KMS-11 (cell line): ENCODE measurements around the gene LRRTM2.

Experiments
- H2AFZ ChIP-seq: fragments of 200-600 bp; sonication (generic); 2 replicates; pipeline ENCODE4 v1.6.1; 2016; ENCODE audit warnings: antibody characterized with exemption, mixed run types, low read depth
- H3K27ac ChIP-seq: fragments of 200-600 bp; sonication (generic); 2 replicates; pipeline ENCODE4 v1.6.1; 2016; ENCODE audit warnings: mild to moderate bottlenecking, mixed run types
- H3K27me3 ChIP-seq: fragments of 200-600 bp; sonication (generic); 2 replicates; pipeline ENCODE4 v1.6.1; 2017; ENCODE audit warnings: mild to moderate bottlenecking, low read depth, mixed run types, moderate library complexity; ENCODE audit not compliant: insufficient read depth
- H3K36me3 ChIP-seq: fragments of 200-600 bp; sonication (generic); 2 replicates; pipeline ENCODE4 v1.6.1; 2017; ENCODE audit warnings: mild to moderate bottlenecking, mixed run types; ENCODE audit not compliant: insufficient read depth
- H3K4me1 ChIP-seq: fragments of 200-600 bp; sonication (generic); 2 replicates; pipeline ENCODE4 v1.6.1; 2016; ENCODE audit warnings: mild to moderate bottlenecking, low read depth, mixed run types; ENCODE audit not compliant: poor library complexity, severe bottlenecking
- H3K4me2 ChIP-seq: fragments of 200-600 bp; sonication (generic); 2 replicates; pipeline ENCODE4 v1.7.0; 2016; ENCODE audit warnings: mild to moderate bottlenecking, mixed run types
- H3K4me3 ChIP-seq: fragments of 200-600 bp; sonication (generic); IDR thresholded peaks from 2 replicates; pipeline ENCODE4 v1.6.1; 2017; ENCODE audit warnings: low read depth, low read length, mixed read lengths; ENCODE audit not compliant: insufficient read depth
- H3K79me2 ChIP-seq: fragments of 200-600 bp; sonication (generic); 2 replicates; pipeline ENCODE4 v1.6.1; 2016; ENCODE audit warnings: low read depth, mixed run types; ENCODE audit not compliant: insufficient read depth
- H3K9ac ChIP-seq: fragments of 200-600 bp; sonication (generic); 2 replicates; pipeline ENCODE4 v1.6.1; 2016; ENCODE audit warnings: mild to moderate bottlenecking, mixed run types
- H4K20me1 ChIP-seq: fragments of 200-600 bp; sonication (generic); 2 replicates; pipeline ENCODE4 v1.6.1; 2016; ENCODE audit warnings: mild to moderate bottlenecking, mixed run types; ENCODE audit not compliant: insufficient read depth
- TF ChIP-seq, protein P1 (sequence below): fragments of 200-600 bp; sonication (generic); conservative IDR thresholded peaks from 2 replicates; pipeline ENCODE4 v1.6.1; 2017; ENCODE audit warnings: low read depth, mild to moderate bottlenecking, antibody characterized with exemption, low read length, moderate library complexity, mixed read lengths

LRRTM2 gene

DNA sequence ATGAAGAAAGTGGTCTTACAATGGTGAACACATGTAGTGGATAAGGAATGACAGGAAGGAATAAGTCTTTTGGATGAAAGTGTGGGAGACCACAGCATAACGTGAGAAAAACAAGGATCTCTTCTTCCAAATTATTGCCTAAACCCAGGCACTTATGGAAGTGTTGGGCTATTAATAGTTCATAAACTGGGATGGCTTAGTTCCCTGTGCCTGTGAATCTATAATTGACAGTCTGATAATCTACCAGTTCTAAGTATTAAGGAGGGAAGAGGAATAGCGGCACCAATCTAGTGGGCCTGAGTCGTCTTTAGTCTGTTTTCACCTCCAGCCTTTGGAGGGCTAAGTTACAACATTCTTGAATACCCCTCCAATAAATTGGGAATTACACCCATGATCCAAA lies 39.2 kb upstream of the LRRTM2 start:
- Histone ChIP-seq H3K27me3 (no peaks in the 10 kb centered on the region), H4K20me1 (no peaks in the 10 kb centered on the region), H3K4me3 (no peak overlapping the region), H2AFZ (no peak overlapping the region), H3K4me1 (peaks cover 17% of the 10 kb centered on the region), H3K9ac (no peak overlapping the region), H3K27ac (no peak overlapping the region), H3K4me2 (no peak overlapping the region), H3K79me2 (no peaks in the 10 kb centered on the region), H3K36me3 (no peaks in the 10 kb centered on the region)
- TF ChIP-seq, protein P1, sequence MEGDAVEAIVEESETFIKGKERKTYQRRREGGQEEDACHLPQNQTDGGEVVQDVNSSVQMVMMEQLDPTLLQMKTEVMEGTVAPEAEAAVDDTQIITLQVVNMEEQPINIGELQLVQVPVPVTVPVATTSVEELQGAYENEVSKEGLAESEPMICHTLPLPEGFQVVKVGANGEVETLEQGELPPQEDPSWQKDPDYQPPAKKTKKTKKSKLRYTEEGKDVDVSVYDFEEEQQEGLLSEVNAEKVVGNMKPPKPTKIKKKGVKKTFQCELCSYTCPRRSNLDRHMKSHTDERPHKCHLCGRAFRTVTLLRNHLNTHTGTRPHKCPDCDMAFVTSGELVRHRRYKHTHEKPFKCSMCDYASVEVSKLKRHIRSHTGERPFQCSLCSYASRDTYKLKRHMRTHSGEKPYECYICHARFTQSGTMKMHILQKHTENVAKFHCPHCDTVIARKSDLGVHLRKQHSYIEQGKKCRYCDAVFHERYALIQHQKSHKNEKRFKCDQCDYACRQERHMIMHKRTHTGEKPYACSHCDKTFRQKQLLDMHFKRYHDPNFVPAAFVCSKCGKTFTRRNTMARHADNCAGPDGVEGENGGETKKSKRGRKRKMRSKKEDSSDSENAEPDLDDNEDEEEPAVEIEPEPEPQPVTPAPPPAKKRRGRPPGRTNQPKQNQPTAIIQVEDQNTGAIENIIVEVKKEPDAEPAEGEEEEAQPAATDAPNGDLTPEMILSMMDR, result no peak

DNA sequence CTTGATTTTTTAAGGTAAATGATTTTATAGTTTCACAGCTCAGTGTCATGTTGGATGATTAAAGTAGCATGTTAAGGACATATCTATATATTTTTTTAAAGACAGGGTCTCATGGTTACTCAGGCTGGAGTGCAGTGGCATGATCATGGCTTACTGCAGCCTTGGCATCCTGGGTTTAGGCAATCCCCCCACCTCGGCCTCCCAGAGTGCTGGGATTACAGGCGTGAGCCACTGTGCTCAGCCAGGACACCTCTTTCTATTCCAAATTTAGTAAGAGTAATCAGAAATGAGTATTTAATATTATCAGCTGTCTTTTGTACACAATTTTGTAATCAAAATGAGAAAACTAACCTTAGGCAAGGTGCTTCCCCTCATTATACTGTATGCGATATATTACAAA lies 38.6 kb upstream of the LRRTM2 start:
- H3K4me2 ChIP-seq, result no peak overlapping the region
- no peak overlapping the region for H3K9ac ChIP-seq
- no peak overlapping the region for H3K4me3 ChIP-seq

DNA sequence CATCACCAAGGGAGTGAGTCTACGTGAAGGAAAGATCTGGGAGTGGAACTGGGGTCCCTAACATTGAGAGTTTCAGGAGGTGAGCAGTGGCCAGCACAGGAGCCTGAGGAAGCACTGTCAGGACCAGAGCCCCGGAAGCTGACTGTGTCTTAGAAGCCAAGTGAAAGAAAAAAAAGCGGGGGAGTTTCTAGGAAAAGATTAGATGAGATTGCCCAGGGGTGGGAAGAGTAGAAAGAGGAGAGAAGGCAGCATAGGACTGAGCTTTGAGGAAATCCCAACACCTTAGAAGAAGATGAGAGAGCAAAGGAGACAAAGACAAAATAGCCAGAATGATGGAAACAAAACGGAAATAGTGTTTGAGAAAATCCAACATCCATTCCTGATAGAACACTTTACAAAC lies 37.0 kb upstream of the LRRTM2 start:
- Histone ChIP-seq H4K20me1 (no peaks in the 10 kb centered on the region), H3K4me1 (no peaks in the 10 kb centered on the region), H2AFZ (no peak overlapping the region), H3K27ac (no peak overlapping the region), H3K4me2 (no peak overlapping the region), H3K9ac (no peak overlapping the region), H3K79me2 (no peaks in the 10 kb centered on the region), H3K36me3 (no peaks in the 10 kb centered on the region), H3K27me3 (no peaks in the 10 kb centered on the region), H3K4me3 (no peak overlapping the region)
- TF ChIP-seq, protein P1, result no peak

More for the DNA sequence above, 38.6 kb upstream of the LRRTM2 start:
- TF ChIP-seq, protein P1, result no peak
- Histone ChIP-seq H3K27me3 (no peaks in the 10 kb centered on the region), H3K4me1 (peaks cover 12% of the 10 kb centered on the region), H3K27ac (no peak overlapping the region), H3K36me3 (no peaks in the 10 kb centered on the region), H3K79me2 (no peaks in the 10 kb centered on the region), H4K20me1 (no peaks in the 10 kb centered on the region), H2AFZ (no peak overlapping the region)

DNA sequence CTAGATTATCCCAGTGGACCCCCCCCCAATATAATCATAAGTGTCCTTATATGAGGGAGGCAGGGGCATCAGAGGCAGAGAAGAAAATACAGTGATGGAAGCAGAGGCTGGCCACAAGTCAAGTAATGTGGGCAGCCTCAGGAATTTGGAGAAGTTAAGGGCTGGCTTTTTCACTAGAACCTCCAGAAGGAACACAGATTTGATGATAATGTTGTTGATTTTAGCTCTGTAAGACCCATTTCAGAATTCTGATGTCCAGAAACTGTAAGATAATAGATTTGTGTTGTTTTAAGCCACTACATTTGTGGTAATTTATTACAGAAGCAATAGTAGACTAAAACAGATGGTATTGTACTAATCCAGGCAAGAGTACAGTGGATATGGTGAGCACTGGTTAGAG lies 36.3 kb upstream of the LRRTM2 start:
- Histone ChIP-seq H3K4me3 (no peak overlapping the region), H3K79me2 (no peaks in the 10 kb centered on the region), H3K4me1 (no peaks in the 10 kb centered on the region), H3K27me3 (no peaks in the 10 kb centered on the region), H4K20me1 (no peaks in the 10 kb centered on the region), H3K9ac (no peak overlapping the region), H3K36me3 (no peaks in the 10 kb centered on the region), H3K4me2 (no peak overlapping the region), H2AFZ (no peak overlapping the region), H3K27ac (no peak overlapping the region)
- TF ChIP-seq, protein P1, result no peak
